Stimulated activated CD8-positive, alpha-beta memory T cell treated with anti-CD3 and anti-CD28 coated beads, Interleukin-4, amount 100 ng/mL, for 24 hours (primary cell): Measurements from ENCODE around the gene NPB.
A peak's percentile ranks its signal among the peaks of the same experiment; 100 is the strongest.

Experiments
- DNase-seq: peaks from one replicate; pipeline ENCODE4 v3.0.0-alpha.2; 2020; ENCODE audit warnings: low read depth

The NPB gene

GRCh38 chr17:81926451-81927151 is 24.6 kb downstream of the NPB start:
- peak; percentile 47 for DNase-seq

- no peak for DNase-seq
Observed at GRCh38 chr17:81927152-81927652, 25.2 kb downstream of the NPB start.

GRCh38 chr17:81927653-81928543 is 25.9 kb downstream of the NPB start, which contains the start of gene MAFG:
Gene MAFG, minus strand, starts transcription at chr17:81927735. Its CDS starts 4,550 bp downstream, at chr17:81923185.
- peak; percentile 86 for DNase-seq

DNA sequence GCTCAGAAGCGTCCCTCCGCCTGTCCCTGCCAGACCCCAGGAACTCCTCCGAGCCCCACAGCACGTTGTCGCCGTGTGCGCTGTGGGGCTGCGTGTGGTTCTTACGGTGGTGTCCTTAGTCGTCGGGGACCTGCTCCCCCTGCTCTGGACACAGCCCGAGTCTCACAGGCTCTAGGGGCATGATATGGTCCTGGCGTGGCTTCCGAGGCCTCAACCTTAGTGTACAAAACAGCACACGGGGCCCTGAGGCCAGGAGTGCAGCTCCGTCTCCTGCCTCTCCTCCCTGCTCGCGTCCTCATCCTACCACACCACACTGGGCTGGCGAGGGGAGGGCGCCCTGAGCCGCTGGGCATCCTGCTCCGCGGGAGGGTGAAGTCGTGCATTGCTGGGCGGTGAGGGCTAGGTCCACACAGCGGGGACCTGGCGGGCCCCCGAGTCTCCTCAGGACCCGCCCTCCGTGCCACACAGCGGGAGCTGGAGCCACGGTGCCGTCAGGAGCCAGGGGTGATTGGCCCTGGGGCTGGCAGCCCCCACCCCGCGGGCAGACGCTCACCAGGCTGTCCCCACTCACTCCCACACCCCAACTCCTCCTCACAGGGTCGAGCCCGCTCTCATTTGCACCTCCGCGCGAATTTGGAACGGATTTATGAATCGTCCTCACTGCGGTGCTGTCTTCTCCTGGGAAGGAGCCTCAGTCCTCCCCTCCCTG is 26.7 kb downstream of the NPB start:
- DNase-seq: no peak

DNA sequence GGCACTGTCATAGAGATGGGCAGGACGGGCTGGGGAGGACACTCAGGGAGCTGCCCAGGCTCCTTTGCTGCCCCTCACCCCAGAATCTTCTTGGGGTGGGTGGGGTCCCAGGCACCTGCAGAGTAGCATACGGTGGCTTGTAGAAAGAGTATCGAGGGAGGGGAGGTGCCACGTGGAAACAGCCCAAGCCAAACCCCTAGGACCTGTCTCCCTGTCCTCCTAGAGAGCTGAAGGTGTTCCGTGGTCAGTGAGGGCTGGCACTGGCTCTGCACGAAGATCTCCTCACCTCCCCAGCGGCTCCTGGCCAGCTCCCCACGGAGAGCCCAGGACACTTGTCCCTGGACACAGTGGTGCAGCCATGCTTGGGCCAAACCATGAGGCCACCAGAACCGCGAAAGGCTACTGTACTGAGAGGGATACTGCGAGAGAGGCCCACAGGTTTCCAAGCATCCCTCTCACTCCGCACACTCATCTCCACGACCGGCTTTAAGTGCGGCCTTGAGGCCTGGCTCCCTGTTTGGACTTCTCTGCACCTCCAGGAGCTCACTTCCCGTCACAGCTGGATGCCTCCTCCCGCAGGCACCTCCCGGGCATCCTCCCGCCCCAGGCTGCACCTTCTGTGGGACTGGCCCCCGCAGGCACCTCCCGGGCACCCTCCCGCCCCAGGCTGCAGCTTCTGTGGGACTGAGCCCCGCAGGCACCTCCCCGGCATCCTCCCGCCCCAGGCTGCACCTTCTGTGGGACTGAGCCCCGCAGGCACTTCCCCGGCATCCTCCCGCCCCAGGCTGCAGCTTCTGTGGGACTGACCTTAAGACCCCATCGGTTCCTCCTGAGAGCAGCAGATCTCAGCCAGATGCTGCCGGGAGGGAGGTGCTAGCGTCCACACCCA is 27.5 kb downstream of the NPB start:
- no peak for DNase-seq

- no peak for DNase-seq
Observed at GRCh38 chr17:81930142-81931125, 28.4 kb downstream of the NPB start.

DNA sequence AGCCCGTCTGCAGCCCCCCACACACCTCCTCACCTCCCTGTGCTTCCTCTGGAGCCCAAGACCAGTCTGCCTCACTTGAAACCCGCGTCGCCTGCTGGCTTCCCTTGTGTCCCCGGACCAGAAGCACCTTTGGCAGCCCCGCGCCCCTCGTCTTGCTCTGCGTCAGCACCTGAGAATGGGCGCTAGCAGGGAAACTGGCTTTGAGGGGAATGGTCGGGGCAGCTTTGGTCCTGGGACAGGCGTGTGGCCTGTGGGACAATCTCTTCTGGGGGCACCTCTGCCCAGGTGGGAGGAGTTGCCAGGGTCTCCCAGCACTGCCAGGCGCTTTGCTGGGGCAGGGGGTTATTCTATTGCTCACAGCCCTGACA is 29.1 kb downstream of the NPB start:
- no peak for DNase-seq

DNA sequence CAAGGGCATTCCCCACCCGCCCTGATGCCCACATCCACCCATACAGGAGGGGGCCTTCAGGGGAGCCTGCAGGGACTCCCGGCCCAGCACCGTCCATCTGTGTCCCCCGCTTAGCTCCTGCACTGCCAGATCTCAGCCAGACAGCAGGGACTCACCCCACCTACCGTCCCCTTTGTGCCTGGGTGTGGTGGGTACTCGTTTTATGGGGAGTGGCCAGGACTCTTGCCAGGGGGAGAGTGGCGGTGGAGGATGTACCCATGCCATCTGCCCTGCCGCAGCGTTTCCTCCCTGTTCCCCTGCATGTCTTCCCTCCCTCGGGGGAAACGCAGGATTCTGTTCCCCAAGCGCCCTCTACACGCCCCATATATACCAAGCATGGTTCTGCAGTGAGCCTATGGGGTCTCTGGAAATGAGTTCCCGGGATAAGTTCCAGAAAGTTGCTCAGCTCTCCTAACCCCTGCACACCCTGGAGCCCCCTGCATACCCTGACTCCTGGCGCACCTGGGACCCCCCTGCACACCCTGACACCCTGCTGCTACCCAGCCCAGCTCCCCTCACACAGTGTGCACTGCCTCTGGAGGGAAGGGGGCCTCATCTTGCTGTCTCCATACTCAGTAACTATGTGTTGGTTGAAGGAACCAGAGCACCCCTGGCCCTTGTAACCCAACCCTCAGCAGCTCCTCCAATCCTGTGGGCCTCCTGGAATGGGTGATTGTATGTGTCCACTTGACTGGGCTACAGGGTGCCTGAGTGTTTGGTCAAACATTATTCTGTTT is 29.7 kb downstream of the NPB start:
- DNase-seq: no peak

- DNase-seq: no peak
Observed at GRCh38 chr17:81932333-81932983, 30.4 kb downstream of the NPB start.

- DNase-seq: no peak
Observed at GRCh38 chr17:81933178-81933699, 31.2 kb downstream of the NPB start.

GRCh38 chr17:81934098-81934757 is 32.2 kb downstream of the NPB start:
- DNase-seq: no peak

DNA sequence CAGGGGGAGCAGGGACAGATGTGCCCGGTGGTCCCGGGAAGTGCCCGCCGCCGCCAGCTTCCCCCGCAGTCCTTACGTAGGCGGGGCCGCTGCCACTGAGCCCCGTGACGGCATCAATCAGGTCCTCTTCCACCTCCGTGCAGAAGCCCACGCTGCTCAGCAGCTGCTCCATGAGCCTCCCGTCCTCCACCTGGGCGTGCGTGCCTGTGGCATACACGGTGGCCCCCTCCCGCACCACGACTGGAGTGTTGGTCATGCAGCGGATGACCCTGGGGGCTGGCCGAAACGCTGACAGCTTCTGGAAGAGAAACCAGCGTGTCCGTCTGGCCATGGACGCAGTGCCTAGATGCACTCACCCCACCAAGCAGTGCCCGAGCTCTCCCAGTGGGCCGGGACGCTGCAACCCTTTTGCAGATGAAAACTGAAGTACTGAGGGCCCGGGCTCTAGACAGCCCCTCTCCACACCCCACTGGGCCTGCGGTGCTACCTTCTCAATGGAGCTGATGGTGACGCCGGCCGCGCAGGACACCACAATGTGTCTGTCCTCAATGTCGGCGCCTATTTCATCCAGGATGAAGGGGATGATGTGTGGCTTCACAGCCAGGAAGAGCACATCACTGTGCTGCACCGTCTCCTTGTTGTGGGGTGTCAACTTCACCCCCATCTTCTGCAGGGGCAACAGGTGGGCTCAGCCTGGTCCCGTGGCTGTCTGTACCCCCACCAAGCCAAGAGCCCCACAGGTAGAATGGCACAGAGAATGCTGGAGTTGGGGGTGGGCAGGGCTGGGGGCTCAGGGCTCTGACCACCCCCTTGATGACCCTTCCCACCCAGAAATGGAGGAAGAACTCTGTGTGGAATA is 33.0 kb downstream of the NPB start:
- DNase-seq: no peak

- no peak for DNase-seq
Observed at GRCh38 chr17:81935709-81936084, 33.7 kb downstream of the NPB start.

- no peak for DNase-seq
Observed at GRCh38 chr17:81939218-81939617, 37.2 kb downstream of the NPB start.

DNA sequence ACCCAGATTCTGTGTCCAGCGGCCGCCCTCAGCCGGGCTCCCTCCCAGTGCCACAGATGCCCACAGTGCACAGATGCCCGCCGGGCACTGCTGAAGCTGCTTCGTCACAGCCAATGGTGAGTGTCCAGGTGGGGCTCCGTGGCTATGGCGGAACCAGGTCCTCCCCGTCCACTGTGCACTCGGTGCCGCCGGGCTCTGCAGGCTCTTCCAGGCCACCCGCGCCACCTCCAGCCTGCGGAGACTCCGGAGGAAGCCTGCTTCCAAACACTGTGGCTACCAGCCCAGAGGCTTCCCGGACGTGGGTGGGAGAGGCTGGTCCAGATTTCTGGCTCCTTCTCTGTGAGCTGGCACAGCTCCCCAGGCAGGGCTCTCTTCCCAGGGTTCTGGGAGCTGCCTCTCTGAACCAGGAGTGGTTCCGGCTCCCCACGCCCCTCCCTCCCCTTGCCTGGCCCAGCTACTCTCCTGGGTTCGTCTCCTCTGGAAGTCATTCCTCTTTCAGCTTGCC is 37.9 kb downstream of the NPB start:
- no peak for DNase-seq

GRCh38 chr17:81940538-81941483 is 38.8 kb downstream of the NPB start:
- DNase-seq: no peak
